PC-3 (cell line): Measurements from ENCODE around the gene MS4A18.

ENCODE experiments used
- CTCF ChIP-seq: fragments of 300-600 bp; sonication (generic); conservative IDR thresholded peaks from 2 replicates; pipeline ENCODE4 v1.5.1; 2017; ENCODE audit warnings: antibody characterized with exemption, low read depth, mild to moderate bottlenecking, low read length
- EZH2 ChIP-seq: fragments of 300-600 bp; sonication (generic); IDR thresholded peaks from one replicate; pipeline ENCODE4 v1.6.1; 2017; ENCODE audit warnings: antibody characterized with exemption, mild to moderate bottlenecking, low read length; ENCODE audit not compliant: unreplicated experiment

GRCh38 chr11:60771879-60772525, 47.5 kb downstream of the MS4A18 start:
- no peak for TF ChIP-seq CTCF
- TF ChIP-seq EZH2, result no peak
